Activated CD8-positive, alpha-beta T cell treated with anti-CD3 and anti-CD28 coated beads for 36 hours (primary cell): ENCODE results near the gene ASMTL. TPM values are rescaled to one million over a fixed set of nuclear protein-coding genes. Genes with fewer than 3 reads are reported as not detected.

Experiments used
- ATAC-seq: fragments of 200-7000 bp; cut with Tn5 transposase; one replicate; pipeline ENCODE4 v1.10.0; 2021; ENCODE audit warnings: mild to moderate bottlenecking, moderate library complexity
- CTCF ChIA-PET: fragments of 350-600 bp; sonication (Branson Sonifier 250); formaldehyde crosslinking; loops from one replicate; lab custom pipeline; 2021; ENCODE audit warnings: antibody characterized with exemption; lab: Charles Lee
- POLR2A ChIA-PET: fragments of 350-600 bp; sonication (Branson Sonifier 250); formaldehyde crosslinking; loops from one replicate; lab custom pipeline; 2021; ENCODE audit warnings: antibody characterized with exemption; lab: Charles Lee
- DNase-seq: peaks from one replicate; pipeline ENCODE4 v3.0.0-alpha.2; 2020
- H3K27ac Mint-ChIP-seq: one replicate; pipeline ENCODE4 v1.8.0; 2021; ENCODE audit warnings: mild to moderate bottlenecking, mixed read lengths
- H3K27me3 Mint-ChIP-seq: one replicate; pipeline ENCODE4 v1.8.0; 2021; ENCODE audit warnings: mixed read lengths
- H3K36me3 Mint-ChIP-seq: one replicate; pipeline ENCODE4 v1.8.0; 2021; ENCODE audit warnings: low read depth, mixed read lengths
- H3K4me1 Mint-ChIP-seq: one replicate; pipeline ENCODE4 v1.8.0; 2021; ENCODE audit warnings: low read depth, mixed read lengths
- H3K4me3 Mint-ChIP-seq: one replicate; pipeline ENCODE4 v1.8.0; 2021; ENCODE audit warnings: mild to moderate bottlenecking, moderate library complexity, mixed read lengths
- H3K9me3 Mint-ChIP-seq: one replicate; pipeline ENCODE4 v1.8.0; 2021; ENCODE audit warnings: mixed read lengths
- intact Hi-C: fragments of 100-400 bp; cut with micrococcal nuclease; formaldehyde crosslinking; loops from one replicate; pipeline ENCODE4 v1.10.0; 2022
- total RNA-seq, 2 experiments: library from RNA; stranded (reverse); gene quantifications; one replicate each; pipeline ENCODE4 v1.2.3, GENCODE V29; 2021
- TF ChIP-seq, protein P1 (sequence below): fragments of 200-600 bp; IDR thresholded peaks from one replicate; pipeline ENCODE4 v1.8.0; 2022; ENCODE audit warnings: antibody characterized with exemption, mild to moderate bottlenecking

The ASMTL gene
- total RNA-seq, 2 experiments from 2014 or later = 55.8 to 57.2 TPM

DNA sequence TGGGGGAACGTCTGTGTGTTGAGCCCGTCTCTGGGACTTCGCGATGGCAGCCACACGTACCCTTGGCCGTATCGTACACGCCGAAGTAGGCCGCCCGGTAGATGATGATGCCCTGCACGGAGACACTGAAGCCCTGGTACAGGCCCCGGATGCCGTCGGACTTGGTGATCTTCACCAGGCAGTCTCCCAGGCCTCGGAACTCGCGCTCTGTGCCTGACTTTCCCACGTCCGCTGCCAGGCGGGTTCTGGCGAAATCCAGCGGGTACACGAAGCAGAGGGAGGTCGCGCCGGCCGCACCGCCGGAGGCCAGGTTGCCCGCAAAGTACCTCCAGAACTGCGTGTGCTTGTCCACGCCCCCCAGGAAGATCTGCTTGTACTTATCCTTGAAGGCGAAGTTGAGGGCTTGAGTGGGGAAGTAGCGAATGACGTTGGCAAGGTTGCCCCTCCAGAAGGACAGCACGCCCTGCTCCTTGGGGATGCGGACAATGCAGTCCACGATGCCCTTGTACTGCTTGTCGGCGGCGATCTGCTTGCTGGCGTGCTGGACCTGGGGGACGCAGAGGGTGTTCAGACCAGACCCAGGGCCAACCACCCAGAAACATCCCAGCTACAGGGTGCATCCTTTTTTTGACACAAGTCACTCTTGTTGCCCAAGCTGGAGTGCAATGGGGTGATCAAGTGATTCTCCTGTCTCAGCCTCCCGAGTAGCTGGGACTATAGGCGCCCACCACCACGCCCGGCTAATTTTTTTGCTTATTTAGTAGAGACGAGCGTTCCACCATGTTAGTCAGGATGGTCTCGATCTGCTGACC lies 63.3 kb downstream of the ASMTL start:
- Mint-ChIP-seq H3K4me3 (peak overlapping the region; percentile 91), H3K9me3 (no peaks in the 10 kb centered on the region), H3K4me1 (peaks cover 38% of the 10 kb centered on the region), H3K27ac (peak overlapping the region; percentile 52), H3K36me3 (peaks cover 69% of the 10 kb centered on the region), H3K27me3 (no peaks in the 10 kb centered on the region)
- TF ChIP-seq, protein P1, sequence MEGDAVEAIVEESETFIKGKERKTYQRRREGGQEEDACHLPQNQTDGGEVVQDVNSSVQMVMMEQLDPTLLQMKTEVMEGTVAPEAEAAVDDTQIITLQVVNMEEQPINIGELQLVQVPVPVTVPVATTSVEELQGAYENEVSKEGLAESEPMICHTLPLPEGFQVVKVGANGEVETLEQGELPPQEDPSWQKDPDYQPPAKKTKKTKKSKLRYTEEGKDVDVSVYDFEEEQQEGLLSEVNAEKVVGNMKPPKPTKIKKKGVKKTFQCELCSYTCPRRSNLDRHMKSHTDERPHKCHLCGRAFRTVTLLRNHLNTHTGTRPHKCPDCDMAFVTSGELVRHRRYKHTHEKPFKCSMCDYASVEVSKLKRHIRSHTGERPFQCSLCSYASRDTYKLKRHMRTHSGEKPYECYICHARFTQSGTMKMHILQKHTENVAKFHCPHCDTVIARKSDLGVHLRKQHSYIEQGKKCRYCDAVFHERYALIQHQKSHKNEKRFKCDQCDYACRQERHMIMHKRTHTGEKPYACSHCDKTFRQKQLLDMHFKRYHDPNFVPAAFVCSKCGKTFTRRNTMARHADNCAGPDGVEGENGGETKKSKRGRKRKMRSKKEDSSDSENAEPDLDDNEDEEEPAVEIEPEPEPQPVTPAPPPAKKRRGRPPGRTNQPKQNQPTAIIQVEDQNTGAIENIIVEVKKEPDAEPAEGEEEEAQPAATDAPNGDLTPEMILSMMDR = no peak
- ChIA-PET CTCF (no interaction called here), POLR2A (no interaction called here)
- no peak for ATAC-seq
- no peak for DNase-seq
- intact Hi-C loops = no loop called here

DNA sequence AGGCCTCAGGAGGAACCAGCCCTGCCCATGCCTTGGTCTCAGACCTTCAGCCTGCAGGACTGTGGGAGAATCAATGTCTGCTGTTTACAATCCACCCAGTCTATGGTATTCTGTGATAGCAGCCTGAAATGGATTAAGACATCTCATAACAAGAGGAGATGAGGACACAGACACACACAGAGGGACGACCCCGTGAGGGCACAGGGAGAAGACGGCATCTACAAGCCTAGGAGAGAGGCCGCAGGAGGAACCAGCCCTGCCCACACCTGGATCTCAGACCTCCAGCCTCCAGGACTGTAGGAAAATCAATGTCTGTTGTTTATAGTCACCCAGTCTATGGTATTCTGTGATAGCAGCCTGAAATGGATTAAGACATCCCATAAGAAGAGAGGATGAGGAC lies 64.1 kb downstream of the ASMTL start:
- Mint-ChIP-seq H3K27me3 (no peaks in the 10 kb centered on the region), H3K4me3 (peak overlapping the region; percentile 91), H3K27ac (peak overlapping the region; percentile 49), H3K36me3 (peaks cover 72% of the 10 kb centered on the region), H3K9me3 (no peaks in the 10 kb centered on the region), H3K4me1 (peaks cover 32% of the 10 kb centered on the region)
- TF ChIP-seq, protein P1 = no peak
- CTCF ChIA-PET = no interaction called here
- no peak for ATAC-seq
- POLR2A ChIA-PET = no interaction called here
- no peak for DNase-seq
- intact Hi-C loops = no loop called here

DNA sequence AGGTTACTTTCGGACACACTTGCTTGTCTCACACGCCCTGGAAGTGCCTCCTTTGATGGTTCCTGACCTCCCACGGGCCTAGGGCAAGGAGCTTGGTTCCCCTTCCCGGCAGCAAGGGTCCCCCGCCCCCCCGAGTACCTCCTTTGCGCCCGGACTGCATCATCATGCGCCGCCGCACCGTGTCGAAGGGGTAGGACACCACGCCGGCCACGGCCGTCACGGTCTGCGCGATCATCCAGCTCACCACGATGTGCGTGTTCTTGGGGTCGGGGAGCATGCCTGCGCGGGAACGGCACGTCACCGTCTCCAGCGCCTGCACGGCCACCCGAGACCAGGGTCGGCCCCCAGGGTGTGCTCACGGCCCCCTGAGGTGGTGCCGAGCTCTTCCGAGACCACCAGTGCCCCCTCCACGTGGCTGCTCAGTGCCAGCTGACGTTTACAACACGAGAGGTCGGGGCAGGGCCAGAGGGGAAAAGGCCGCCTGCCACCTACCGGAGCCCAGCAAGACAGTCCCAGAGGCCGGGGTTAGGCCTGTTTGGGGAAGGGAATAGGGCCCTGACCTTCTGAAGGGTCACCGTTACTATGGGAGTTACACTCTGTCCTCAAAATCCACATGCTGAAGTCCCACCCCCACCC lies 65.5 kb downstream of the ASMTL start:
- peaks cover 74% of the 10 kb centered on the region for H3K36me3 Mint-ChIP-seq

DNA sequence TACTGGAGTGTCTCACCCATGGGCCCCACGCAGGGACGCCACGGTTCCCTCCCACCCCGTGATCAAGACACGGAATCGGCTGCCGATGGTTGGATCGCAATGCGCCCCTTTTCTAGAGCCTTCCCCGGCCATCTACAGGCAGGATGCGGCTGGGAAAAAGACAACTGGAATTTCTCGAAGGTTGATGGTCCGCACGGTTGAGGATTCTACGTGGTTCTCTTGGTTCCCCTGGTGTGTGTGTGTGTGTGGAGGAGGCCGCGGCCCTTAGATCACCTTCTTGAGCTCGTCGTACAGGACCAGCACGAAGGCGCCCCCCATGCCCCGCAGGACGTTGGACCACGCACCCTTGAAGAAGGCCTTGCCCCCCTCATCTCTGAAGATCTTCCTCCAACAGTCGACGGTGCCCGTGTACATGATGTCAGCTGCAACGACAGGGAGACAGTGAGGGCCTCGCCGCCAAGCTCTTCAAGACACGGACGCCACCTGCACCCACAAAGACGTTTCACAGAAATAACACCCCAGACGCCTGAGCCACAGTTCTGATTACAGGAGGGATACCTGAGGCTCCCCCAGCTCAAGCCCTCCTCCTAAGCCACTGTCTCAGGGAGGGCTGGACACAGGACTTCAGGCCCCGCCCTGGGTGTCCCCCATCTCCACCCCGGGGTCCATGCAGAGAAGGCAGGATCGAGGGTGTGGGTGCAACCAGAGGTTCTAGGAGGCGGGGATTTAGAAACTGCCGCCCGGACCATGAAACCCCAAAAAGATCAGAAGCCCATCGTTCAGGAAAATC lies 66.2 kb downstream of the ASMTL start:
- H3K4me3 Mint-ChIP-seq = no peak overlapping the region

More for the DNA sequence above, 65.5 kb downstream of the ASMTL start:
- DNase-seq = no peak
- intact Hi-C loops = no loop called here
- ChIA-PET CTCF (no interaction called here), POLR2A (no interaction called here)
- Mint-ChIP-seq H3K27ac (no peak overlapping the region), H3K9me3 (no peaks in the 10 kb centered on the region), H3K27me3 (no peaks in the 10 kb centered on the region), H3K4me3 (no peak overlapping the region), H3K4me1 (peaks cover 31% of the 10 kb centered on the region)
- no peak for ATAC-seq
- TF ChIP-seq, protein P1 = no peak

More for the DNA sequence above, 66.2 kb downstream of the ASMTL start:
- Mint-ChIP-seq H3K36me3 (peaks cover 73% of the 10 kb centered on the region), H3K9me3 (no peaks in the 10 kb centered on the region), H3K27me3 (no peaks in the 10 kb centered on the region), H3K27ac (no peak overlapping the region), H3K4me1 (peaks cover 31% of the 10 kb centered on the region)
- no peak for ATAC-seq
- DNase-seq = no peak
- TF ChIP-seq, protein P1 = no peak
- POLR2A ChIA-PET = no interaction called here
- CTCF ChIA-PET = no interaction called here
- intact Hi-C loops = no loop called here
